Stimulated activated CD8-positive, alpha-beta memory T cell treated with anti-CD3 and anti-CD28 coated beads, Interleukin-12 subunit alpha, Interleukin-12 subunit beta, amount 100 ng/mL, for 1 hour (primary cell): ENCODE data around the gene WNT3.
A peak's percentile ranks its signal among the peaks of the same experiment; 100 is the strongest.
"Not testable (repeated sequence)": the region's sequence is repeated elsewhere in the genome, so short reads cannot be mapped to it uniquely, and the experiment has no call there.

Experiments
- DNase-seq: peaks from one replicate; pipeline ENCODE4 v3.0.0-alpha.2; 2020; ENCODE audit warnings: low read depth

Gene WNT3, protein sequence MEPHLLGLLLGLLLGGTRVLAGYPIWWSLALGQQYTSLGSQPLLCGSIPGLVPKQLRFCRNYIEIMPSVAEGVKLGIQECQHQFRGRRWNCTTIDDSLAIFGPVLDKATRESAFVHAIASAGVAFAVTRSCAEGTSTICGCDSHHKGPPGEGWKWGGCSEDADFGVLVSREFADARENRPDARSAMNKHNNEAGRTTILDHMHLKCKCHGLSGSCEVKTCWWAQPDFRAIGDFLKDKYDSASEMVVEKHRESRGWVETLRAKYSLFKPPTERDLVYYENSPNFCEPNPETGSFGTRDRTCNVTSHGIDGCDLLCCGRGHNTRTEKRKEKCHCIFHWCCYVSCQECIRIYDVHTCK

DNA sequence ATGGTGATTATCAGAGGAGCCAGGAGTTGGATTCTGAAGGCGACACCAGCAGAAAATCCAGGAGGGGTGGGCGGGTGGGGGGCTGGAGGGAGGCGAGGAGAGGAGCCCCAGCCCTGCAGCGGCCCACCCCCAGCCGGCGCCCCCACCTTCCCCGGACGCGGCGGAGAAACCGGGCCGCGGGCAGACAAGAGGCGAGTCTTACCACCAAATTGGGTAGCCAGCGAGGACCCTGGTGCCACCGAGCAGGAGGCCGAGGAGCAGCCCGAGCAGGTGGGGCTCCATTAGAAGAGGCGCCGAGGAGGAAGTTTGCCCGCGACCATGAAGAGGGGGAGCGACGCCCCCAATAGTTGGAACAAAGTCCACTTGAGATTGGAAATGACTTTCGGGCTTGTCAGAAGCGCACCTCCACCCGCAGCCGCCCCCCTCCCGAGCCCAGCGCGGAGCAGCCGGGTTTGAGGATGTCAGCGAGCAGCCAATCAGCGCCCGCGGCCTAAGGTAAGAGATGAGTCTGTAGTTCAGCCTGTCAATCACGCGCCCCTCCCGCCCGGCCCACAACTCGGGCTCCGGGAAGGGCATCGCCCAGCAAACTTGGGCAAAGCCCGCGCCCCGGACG lies at the start of gene WNT3:
Gene WNT3, minus strand, starts transcription at position 377 of the 613 bp plus-strand sequence. Its CDS starts 95 bp downstream, at position 282.
- DNase-seq: peak; percentile 35

DNA sequence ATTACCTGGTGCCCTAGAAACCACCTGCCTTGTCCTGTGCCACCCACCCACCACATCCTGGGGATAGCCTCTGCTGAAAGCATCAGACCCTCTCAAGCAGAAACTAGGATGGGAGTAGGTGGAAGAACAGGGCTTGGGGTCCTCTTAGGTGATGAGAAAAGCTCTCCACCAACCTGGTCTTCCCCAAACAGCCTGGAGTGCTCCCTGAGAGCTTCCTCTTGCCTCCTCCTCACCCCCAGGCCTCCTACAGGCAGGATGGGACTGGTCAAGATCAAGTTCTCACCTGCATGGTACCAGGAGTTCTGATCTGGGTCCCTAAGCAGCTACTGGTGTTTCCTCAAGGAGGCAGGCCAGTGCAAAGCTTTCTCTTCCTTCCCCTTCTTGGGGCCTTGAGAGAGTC lies 48.3 kb upstream of the WNT3 start:
- DNase-seq: no peak

DNA sequence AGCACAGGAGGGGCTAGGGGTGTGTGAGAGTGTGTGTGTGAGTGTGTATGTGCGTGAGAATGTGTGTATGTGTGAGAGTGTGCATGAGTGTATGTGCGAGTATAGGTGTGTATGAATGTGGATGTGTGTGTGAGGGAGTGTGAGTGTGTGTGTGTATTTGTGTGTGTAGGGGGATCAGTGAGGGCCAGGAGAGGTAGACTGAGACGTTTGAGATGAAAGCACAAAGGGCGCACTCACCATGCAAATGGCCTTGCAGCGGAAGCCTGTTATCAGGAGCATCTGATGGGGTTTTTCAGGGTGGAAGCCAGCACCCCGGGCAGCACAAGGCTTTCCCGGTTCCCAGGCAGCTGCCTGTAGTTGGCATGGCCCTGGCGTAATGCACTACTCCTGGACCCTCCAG lies 47.8 kb upstream of the WNT3 start:
- DNase-seq: no peak

DNA sequence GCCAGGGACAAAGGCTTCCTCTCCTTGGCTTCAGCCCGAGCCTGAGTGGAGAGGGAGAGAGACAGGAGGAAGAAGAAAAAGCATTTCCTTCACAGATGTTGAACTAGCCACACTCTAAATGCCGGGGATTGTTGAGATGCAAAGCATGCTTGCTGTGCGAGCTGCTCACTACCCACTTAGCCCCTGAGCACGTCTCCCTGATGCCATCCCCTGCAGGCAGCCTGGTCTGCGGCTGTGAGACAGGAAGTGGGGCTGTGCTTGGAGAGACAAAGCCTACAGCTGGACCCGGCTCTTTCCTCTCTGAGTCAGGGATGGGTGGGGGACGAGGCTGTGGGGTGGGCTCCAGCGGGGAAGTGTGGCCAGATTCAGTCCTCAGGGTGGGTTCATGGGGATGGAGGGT lies 46.6 kb upstream of the WNT3 start:
- DNase-seq: no peak

DNA sequence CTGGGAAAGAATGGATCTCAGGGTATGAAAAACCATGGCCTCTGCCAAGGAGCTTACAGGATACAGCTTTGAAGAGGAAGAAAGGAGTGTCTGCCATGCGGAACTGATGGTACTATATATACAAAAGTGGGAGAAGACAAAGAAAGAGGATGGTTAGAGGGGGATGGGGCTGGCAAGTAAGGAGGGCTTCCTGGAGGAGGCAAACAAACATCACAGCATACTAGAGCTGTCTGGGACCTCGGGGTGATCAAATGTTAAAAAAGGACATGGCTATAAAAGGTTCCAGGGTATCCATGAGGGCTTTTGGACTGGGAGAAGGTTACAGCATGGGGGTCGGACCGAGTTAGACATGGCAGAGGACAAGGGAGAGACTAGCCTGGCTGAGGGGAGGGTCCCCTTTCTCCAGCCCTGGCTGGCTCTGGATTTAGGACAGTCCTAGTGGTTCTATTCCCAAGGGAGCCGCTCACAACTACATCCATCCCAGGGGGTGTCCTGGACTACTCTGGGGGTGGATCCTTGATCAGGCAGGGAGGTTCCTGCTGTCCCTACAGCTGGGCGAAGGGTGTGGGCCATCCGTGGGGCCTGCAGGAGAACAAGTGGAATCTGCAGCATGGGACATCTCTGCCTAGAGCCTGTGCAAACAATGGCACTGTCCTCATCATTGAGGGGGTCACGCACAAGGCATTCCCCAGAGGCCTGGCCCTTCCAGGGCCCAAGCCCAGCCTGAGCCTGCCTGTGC lies 45.1 kb upstream of the WNT3 start:
- no peak for DNase-seq

DNA sequence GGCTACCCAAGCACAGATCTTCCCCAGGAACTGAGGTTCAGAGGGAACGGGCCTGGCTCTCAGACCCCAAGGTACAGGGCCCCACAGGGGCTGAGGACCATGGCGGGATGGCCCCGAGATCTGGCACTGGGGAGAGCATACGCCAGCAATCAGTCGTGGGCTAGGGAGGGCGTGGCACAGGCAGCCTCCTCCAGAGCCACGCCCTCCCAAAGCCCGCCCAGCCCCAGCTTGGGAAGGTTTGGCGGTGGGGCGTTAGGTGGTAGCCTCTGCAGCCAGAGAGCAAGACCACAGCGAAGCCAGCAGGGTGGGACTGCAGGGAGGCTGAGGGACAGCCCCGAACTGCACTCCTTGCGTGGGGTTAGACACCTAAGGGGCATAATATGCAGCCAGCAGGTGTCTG lies 44.5 kb upstream of the WNT3 start:
- no peak for DNase-seq

DNA sequence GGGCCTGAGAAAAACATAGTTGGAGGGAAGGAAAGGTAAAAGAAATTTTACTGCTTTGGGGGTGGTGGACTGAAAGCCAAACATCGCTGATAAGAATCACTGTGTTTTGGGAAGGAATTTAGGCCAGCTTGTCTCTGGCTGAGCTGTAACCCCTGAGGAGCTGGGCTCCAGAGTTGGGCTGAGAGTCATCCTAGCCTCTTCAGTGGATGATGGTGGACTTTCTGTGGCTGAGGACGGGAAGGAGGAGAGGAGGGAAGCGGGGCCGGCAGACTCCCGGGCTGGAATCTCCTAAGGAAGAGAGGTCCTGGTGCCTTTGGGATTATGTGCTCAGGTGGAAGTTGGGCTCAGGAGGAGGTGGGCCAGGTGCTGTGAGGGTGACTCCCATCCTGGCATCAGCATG lies 41.5 kb upstream of the WNT3 start:
- no peak for DNase-seq

DNA sequence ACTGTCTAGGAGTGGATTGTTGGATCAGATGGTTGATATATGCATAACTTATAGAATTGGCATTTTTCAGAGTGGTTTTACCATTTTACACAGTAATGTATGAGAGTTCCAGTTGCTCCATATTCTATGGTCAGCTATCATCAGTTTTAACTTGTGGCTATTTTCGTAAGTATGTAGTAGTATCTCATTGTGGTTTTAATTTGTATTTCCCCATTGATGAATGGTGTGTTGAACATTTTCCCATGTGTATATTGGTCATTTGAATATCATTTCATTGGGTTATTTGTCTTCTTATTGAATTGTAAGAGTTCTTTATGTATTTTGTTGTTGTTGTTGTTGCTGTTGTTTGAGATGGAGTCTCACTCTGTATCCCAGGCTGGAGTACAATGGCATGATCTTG lies 39.1 kb upstream of the WNT3 start:
- no peak for DNase-seq

DNA sequence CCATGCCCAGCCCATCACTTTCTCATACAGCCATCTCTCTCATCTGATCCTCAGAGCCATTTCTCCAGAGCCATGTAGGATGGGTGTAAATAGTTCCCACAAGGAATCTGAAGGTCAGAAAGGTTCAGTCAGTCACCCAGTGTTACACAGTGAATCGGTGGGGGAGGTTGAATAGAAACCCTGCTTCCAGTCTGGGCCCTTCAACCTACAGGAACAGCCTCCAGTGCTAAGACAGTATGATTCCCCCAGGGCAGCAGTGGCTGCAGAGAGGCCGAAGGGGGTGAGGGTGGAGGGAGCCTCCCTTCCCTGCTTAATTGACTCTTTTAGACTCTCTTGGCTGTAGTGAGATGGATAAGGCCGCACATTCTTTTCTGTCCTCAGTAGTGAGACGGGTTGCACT lies 36.5 kb upstream of the WNT3 start:
- no peak for DNase-seq

DNA sequence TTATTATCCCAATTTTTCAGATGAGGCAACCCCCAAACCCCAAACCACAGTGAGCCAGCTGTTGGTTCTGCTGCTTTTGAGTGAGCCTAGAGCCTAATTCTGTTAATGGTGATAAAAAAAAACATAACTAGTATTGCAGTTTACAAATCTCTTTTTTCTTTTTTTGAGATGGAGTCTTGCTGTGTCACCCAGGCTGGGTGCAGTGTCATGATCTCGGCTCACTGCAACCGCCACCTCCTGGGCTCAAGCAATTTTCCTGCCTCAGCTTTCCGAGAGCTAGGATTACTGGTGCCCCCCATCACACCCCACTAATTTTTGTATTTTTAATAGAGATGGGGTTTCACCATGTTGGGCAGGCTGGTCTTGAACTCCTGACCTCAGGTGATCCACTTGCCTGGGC lies 36.0 kb upstream of the WNT3 start:
- DNase-seq: no peak

DNA sequence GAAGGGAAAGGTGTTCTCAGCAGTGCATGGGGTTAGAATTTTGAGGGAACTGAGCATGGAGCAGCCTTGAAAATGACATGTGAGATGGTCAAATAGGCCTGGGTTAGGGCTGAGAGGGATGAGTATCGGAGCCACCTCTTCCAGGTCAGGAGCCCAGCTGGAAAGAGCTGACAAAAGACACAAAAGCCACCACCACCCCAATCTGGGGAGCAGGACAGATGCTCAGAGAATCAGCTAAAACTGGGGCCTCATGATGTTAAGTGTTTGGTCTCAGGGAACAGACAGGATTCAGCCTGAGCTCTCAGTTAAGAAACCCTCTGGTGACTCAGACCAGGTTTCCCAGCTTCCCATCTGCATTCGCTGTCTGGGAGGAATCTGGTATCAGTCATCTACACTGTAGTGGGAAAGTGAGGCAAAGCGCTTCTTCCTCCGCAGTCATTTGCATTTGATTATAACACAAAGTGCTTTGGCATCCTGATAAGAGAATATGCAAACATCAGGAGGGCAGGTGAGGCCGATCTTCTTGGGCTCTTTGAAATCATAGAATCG lies 35.5 kb upstream of the WNT3 start:
- DNase-seq: no peak

DNA sequence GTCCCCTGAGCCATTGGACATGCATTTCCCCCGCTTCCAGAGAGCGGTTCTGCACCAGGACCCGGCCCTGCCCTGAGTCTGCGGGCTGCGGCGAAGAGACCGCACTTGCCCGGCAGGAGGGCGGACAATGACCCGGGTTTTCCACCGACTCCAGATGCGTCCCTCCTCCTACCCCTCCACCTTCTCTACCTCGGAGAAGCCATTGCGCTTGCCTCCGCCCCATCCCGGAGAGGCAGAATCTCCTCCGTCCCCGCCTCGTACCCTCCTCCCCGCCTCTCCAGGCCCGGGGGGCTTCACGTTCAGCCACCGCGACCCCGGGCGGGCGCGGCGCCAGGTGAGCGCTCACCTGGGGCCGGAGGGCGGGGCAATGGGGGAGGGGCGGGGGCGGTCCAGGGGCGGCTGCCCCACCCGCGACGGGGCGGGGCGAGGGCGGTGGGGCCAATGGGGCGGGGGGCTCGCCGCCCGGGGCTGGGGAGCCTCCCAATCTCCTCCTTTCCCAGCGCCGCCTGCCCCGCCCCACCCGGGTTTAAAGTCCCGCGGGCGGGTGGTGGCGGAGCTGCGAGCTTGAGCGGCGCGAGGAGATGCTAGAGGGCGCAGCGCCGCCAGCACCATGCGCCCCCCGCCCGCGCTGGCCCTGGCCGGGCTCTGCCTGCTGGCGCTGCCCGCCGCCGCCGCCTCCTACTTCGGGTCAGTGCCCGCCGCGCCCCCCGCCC lies 32.7 kb upstream of the WNT3 start, which contains the start of gene WNT9B:
Gene WNT9B, plus strand, starts transcription at position 555 of the 713 bp plus-strand sequence. Its CDS starts 56 bp downstream, at position 611.
- DNase-seq: no peak

DNA sequence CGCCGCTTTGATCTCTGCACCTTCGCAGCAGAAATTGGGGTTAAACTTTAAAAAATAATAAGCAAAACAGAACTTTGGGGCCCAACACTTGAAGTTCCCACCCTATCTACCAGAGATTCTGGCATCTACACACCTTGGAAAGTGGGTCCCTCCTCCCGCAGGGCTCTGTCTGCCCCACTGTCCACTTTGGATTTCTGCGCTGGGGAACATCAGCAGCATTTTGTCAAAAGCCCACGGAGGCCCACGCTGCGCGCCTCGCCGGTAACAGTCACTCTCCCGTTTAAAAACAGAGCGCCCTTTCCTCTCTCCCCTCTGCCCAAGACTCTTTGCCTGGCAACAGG lies 32.2 kb upstream of the WNT3 start:
- no peak for DNase-seq

DNA sequence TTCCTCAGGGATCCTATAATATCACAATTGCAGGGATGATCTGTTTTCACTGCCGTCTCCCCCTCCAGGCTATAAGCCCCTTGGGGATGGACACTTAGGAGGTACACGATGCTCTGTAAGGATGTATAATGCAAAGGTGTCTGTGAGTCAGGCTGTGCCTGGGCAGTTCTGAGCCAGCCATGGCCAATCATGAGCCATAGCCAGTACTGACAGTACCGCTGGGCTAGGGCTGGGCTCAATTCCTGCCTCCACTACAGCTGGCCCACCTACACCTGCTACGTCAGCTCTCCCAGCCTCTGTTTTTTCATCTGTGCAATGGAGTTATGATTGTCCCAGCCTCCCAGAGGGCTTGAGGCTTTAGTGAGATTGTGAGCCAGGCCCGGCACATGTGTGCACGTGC lies 30.0 kb upstream of the WNT3 start:
- no peak for DNase-seq

DNA sequence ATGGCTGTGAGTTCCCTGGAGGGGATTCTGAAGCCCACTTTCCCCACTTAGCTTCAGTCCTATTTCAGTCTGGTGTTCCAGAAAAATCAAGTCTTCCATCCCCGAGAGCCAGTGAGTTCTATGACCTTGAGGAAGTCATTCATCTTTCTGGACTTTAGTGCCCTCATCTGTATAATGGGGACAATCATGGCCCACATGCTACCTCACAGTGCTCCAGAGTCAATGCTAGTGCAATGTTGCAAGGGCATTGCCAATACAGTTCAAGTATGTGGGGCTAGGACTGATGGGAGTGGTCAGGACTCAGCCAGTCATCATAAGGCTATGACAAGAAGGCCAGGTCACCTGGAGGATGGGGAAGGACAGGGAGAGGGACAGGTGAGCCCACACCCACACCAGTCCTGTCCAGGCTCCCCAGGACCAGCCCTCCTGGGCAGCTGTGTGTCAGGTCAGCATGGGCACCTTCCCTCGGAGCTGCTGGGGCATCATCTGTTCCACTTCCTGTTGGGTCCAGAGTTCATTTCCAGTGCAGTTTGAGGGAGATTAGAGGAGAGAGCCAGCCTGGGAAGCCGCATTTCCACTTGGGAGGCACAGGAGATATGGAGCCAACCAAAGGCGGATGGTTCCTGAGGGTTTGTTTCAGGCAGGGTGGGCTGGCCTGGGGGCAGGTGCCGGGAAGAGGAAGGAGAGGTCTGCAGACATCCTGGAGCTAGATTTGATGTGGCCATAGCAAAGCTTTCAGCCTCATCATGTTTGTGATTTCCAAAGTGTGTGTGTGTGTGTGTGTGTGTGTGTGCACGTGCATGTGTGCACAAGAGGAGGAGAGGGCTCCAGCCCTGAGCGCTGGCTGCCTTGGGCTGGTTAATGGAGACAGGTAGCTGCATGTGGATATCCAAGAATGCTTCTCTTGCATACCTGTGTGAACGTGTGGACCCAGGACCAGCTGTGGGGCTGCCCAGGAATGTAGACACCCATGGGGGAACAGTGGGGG lies 29.0 kb upstream of the WNT3 start:
- no peak for DNase-seq

DNA sequence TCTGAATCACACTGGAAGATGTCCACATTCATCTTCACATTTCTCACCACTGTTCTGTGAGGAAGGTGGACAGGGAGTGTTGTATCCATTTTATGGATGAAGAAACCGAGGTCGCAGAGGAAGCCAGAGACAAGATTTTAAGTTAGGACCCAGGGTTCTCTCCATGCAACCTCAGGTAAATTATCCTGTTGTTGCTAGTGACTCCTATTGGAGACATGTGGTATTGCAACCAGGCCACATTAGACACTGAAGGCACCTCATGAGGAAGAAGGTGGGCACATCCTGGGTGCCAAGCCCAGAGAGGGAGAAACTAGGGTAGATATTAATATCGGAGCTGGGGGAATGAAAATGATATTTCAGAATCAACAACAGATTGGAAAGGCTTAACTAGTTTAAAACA lies 24.3 kb upstream of the WNT3 start:
- no peak for DNase-seq

DNA sequence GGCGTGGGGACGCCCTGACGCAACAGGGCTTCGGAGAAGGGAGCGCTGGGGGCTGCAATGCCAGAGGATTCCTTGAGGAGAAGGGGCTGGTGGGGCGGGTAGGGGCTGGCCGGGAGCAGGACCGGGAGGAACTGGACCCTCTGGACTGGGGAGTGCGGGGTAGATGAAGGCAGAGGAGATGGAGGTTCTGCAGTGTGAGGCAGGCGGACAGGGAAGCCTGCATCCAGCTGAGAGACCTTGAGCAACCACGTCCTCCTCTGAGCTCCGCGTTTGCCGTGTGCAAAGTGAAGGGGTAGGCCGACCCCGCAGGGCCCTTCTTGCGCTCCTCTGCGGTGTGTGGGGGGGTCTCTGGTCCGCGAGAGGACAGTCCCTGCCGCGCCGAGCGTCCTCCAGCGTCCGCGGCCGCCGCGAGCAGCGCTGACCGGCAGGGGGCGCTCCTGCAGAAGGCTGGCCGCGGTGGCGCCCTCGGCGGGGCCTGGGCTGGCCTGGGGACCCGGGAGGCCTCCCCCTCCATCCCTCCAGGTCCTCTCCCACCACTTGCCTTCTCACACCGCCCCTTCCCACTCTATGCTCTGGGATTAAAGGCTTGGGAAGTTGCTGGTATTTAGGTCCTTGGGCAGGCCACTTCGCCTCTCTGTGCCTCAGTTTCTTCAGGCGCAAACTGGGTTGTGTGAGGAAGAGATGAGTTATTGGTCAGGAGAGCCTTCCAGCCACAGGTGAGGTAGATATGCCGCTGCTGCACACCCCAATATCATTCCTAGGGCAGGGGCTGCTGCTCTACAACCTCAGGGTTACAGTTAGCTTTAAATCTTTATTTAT lies 23.3 kb upstream of the WNT3 start:
- DNase-seq: no peak

DNA sequence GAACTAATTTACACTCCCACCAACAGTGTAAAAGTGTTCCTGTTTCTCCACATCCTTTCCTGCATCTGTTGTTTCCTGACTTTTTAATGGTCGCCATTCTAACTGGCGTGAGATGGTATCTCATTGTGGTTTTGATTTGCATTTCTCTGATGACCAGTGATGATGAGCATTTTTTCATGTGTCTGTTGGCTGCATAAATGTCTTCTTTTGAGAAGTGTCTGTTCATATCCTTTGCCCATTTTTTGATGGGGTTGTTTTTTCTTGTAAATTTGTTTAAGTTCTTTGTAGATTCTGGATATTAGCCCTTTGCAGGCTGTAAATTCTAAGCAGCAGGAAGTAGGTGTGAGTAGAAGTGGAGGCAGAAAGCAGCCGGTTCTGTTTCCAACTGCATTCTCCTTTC lies 22.1 kb upstream of the WNT3 start:
- DNase-seq: not testable (repeated sequence)

DNA sequence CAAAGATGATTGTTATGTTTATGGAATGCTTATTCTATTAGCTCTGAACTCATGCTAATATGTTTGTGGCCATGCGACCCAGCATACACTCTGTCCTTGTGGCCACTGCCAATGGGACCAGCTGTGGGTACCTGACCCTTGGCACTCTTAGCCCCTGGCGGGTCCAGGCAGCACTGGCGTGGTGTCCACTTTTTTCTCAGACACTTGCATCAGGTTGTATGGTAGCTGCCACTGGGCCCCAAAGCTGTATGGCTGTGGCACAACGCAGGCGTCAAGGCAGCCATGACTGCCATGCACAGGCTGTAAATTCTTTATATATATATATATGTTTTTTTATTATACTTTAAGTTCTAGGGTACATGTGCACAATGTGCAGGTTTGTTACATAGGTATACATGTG lies 20.7 kb upstream of the WNT3 start:
- no peak for DNase-seq

DNA sequence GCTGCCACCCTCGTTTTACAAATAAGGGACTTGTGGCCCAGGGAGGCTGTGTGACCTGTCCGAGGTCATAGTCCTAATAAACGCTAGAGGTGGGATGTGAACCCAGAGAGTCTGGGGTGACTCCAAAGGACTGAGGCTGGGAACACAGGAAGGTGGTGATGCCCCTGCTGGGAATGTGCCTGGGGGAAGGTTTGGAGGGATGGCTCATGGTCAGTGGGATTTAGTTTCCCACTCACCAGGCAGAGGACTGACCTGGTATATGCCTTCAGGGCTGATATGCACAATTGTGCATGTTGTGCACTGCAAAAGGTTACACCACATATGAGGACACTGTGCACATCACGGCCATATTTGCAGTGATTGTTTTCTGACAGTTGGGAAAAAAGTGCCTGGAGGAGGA lies 19.0 kb upstream of the WNT3 start:
- no peak for DNase-seq
